ENCODE results near the gene CA10. TPM values are rescaled to one million over a fixed set of nuclear protein-coding genes. Genes with fewer than 3 reads are reported as not detected.

Gene CA10
- total RNA-seq, 6 experiments from 2014 or later: not detected

- TF ChIP-seq POLR2A (IDR thresholded peaks at IDR 0.05) (no peak), CTCF (IDR thresholded peaks at IDR 0.05) (no peak)
- DNase-seq (no peak), ATAC-seq (no peak)
- Histone ChIP-seq H3K4me3 (no peak overlapping the region), H3K36me3 (no peaks in the 10 kb centered on the region), H3K27me3 (no peaks in the 10 kb centered on the region), H3K4me1 (no peaks in the 10 kb centered on the region), H3K27ac (no peak overlapping the region), H3K9me3 (no peaks in the 10 kb centered on the region)
- WGBS (ENCODE audit: insufficient coverage, low coverage, low lambda C conversion rate, missing lambda C conversion rate): 49% methylated on average over 4 of the region's 4 CpGs
- intact Hi-C loops (cut with DNase I): no loop called here
Observed at GRCh38 chr17:51926448-51926847, 232.1 kb downstream of the CA10 start.

GRCh38 chr17:51921500-51921899 is 237.0 kb downstream of the CA10 start:
- Histone ChIP-seq H3K27me3 (no peaks in the 10 kb centered on the region), H3K27ac (no peak overlapping the region), H3K36me3 (no peaks in the 10 kb centered on the region), H3K4me1 (no peaks in the 10 kb centered on the region), H3K9me3 (no peaks in the 10 kb centered on the region), H3K4me3 (no peak overlapping the region)
- DNase-seq: no peak
- TF ChIP-seq CTCF (IDR thresholded peaks at IDR 0.05) (no peak), POLR2A (IDR thresholded peaks at IDR 0.05) (no peak)
- ATAC-seq: no peak
- WGBS (ENCODE audit: insufficient coverage, low coverage, low lambda C conversion rate, missing lambda C conversion rate): 10% methylated on average over 1 of the region's 1 CpG
- intact Hi-C loops (cut with DNase I): no loop called here

- no peaks in the 10 kb centered on the region for H3K36me3 ChIP-seq
- H3K4me3 ChIP-seq: no peak overlapping the region
- TF ChIP-seq POLR2A (IDR thresholded peaks at IDR 0.05): no peak
- TF ChIP-seq CTCF (IDR thresholded peaks at IDR 0.05): no peak
- H3K27ac ChIP-seq: no peak overlapping the region
- DNase-seq (no peak), ATAC-seq (no peak)
- intact Hi-C loops (cut with DNase I): no loop called here
- no peaks in the 10 kb centered on the region for H3K27me3 ChIP-seq
- H3K4me1 ChIP-seq: no peaks in the 10 kb centered on the region
- H3K9me3 ChIP-seq: no peaks in the 10 kb centered on the region
Observed at GRCh38 chr17:51914577-51914976, 243.9 kb downstream of the CA10 start.

- no peaks in the 10 kb centered on the region for H3K27me3 ChIP-seq
- TF ChIP-seq POLR2A (IDR thresholded peaks at IDR 0.05) (no peak), CTCF (IDR thresholded peaks at IDR 0.05) (no peak)
- H3K4me1 ChIP-seq: no peaks in the 10 kb centered on the region
- no peaks in the 10 kb centered on the region for H3K36me3 ChIP-seq
- H3K4me3 ChIP-seq: no peak overlapping the region
- WGBS (ENCODE audit: insufficient coverage, low coverage, low lambda C conversion rate, missing lambda C conversion rate): 38% methylated on average over 3 of the region's 4 CpGs
- no peak for ATAC-seq
- H3K9me3 ChIP-seq: no peaks in the 10 kb centered on the region
- DNase-seq: no peak
- intact Hi-C loops (cut with DNase I): no loop called here
- H3K27ac ChIP-seq: no peak overlapping the region
Observed at GRCh38 chr17:51913491-51914205, 244.9 kb downstream of the CA10 start.

GRCh38 chr17:51912939-51913338 is 245.6 kb downstream of the CA10 start:
- ATAC-seq: no peak

More at GRCh38 chr17:51912939-51913338, 245.6 kb downstream of the CA10 start:
- no peaks in the 10 kb centered on the region for H3K36me3 ChIP-seq
- 5% methylated on average over 2 of the region's 2 CpGs for WGBS (ENCODE audit: insufficient coverage, low coverage, low lambda C conversion rate, missing lambda C conversion rate)
- H3K9me3 ChIP-seq: no peaks in the 10 kb centered on the region
- no peak for DNase-seq
- no peak overlapping the region for H3K27ac ChIP-seq
- H3K27me3 ChIP-seq: no peaks in the 10 kb centered on the region
- H3K4me1 ChIP-seq: no peaks in the 10 kb centered on the region
- intact Hi-C loops (cut with DNase I): no loop called here
- H3K4me3 ChIP-seq: no peak overlapping the region
- TF ChIP-seq POLR2A (IDR thresholded peaks at IDR 0.05): no peak
- no peak for TF ChIP-seq CTCF (IDR thresholded peaks at IDR 0.05)

Data from right lobe of liver (tissue), 6 donors.